CD4-positive, alpha-beta T cell treated with Interleukin-1 beta for 1 hour (primary cell): ENCODE results near the gene ERG28.
A peak's percentile ranks its signal among the peaks of the same experiment; 100 is the strongest.
"Not testable (repeated sequence)": the region's sequence is repeated elsewhere in the genome, so short reads cannot be mapped to it uniquely, and the experiment has no call there.

Experiments
- DNase-seq, 2 donors: peaks; one replicate each; pipeline ENCODE4 v3.0.0-alpha.2; 2020 to 2022

The ERG28 gene

DNA sequence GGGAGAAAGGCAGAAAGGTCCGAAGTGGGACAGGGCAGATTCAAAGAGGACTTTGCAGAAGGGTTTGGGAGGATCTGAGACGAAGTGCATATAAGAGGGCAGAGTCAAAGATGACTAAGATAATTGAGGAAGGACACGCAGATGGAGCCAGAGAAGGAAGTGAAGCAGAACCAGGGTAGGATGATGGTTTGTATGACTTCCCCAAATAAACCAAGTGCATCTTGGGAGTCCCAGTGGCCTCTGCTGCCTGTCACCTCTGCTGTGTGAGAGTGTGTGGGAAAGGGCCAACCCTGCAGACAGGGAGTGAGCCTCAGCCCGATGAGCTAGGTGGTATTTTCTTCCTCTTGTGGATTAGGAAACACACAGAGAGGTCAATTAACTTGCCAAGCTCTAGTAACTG lies 45.5 kb downstream of the ERG28 start:
- DNase-seq = peak; percentile 18 to 69

DNA sequence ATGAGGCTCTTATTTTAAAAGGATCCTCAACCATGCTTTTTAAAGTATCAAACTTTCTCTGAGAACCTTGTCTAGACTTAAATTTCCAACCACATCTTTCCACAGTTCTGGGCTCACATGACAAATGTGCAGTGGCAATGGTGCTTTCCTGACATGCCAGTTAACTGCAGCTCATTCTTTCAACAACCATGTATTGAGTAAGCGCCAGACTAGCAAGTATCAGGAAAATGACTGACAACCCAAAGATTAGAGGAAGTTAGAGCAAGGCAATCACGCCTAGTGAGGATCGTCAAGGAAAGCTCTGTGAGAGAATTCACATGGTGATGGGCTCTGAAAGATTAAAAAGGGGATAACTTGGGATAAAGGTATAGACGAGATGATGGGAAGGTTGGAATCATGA lies 46.5 kb downstream of the ERG28 start:
- DNase-seq = peak in 1 of 2 donors; percentile 48

DNA sequence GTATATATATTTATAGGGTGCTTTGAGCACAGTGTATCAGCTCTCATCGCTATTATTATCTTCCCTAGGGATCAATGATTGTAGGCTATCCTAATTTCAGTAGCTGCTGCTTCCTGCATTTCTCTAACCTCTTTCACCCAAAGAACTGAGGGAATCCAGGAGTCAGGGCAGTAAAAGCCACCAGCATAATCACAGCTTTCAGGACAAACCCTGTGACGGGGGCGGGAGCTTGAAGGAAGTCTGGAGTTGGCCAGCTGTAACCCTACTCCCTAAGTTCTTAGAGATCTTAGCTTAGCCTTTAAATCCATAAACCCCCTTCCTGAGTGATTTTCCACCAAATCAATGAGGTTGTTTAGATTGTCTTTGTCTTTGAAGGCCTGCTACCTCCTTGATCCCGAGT lies 48.5 kb downstream of the ERG28 start:
- no peak for DNase-seq

DNA sequence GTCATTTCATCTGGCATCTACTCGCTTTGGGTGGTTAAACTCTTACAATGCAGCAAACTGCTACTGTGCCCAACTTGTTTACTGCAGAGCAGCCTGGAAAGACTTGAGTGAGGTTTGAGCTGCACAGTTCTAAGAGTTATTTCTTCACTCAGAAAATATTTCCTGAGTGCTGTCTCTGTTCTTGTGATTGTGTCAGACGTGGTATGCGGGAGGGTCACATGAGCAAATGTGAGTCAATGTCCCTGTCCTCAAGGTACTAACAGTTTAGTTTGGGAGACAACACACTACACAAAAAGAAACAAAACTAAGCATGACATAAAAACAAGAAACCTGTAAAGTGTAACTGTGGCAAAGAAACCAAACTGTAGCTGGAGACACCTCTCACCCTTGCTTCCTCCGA lies 49.8 kb downstream of the ERG28 start:
- DNase-seq = no peak

DNA sequence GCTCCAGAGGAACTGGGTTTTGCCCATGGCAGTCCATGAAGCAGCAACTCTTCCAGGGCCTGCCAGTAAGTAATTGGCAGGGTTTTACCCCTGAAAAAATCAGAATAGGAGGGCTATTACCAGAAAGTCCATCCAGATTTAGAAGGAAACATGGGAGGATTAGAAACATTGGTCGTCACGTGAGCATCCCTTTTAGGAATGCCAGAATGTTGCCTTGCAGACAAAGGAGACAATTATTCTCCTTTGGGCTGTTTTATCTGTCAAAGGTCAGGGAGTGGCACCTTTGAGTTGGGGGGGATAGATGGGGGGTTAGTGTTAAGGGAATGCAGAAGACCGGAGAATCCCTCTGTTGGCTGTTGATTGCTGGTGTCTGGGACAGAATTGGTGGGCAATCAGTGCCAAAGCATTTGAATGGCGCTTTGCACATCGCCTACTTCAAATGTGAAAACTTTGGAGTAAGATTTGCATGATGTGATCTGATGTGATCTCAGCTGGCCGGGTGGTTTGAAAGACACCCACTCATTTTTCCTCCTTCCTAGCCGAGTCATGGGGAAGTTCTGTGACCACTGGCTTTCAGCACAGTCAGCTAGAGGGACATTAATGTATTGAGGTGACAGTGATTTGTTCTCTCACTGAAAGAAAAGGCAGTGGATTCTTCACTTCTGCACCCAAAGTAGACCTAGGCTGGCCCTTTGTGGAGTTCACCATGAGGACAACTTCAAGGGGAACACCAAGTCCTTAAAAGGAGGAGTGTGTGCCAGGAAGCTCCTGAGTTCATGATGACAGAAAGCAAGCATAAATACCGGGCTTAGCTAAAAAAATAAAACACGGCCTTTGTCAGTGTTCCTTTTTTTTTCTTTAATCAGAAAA lies 50.8 kb downstream of the ERG28 start:
- peak in 1 of 2 donors; percentile 31 for DNase-seq

DNA sequence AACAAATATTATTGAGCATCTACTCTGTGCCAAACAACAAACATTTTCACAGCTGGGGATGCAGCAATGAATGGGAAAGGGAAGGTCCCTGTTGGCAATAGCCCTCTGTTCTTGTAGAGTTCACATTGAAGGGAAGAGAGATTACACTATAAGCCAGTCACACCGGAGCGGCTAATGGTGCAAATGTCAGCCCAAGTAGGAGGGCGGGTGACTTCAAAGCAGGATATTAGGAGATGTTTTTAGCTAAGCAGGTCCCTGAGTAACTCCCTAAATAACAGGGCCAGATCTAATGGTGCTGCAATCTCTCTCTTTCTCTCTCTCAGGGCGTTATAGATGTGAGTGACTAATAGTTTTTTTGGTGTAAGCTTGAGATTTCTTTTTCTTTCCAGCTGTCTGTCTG lies 51.6 kb downstream of the ERG28 start:
- no peak for DNase-seq

DNA sequence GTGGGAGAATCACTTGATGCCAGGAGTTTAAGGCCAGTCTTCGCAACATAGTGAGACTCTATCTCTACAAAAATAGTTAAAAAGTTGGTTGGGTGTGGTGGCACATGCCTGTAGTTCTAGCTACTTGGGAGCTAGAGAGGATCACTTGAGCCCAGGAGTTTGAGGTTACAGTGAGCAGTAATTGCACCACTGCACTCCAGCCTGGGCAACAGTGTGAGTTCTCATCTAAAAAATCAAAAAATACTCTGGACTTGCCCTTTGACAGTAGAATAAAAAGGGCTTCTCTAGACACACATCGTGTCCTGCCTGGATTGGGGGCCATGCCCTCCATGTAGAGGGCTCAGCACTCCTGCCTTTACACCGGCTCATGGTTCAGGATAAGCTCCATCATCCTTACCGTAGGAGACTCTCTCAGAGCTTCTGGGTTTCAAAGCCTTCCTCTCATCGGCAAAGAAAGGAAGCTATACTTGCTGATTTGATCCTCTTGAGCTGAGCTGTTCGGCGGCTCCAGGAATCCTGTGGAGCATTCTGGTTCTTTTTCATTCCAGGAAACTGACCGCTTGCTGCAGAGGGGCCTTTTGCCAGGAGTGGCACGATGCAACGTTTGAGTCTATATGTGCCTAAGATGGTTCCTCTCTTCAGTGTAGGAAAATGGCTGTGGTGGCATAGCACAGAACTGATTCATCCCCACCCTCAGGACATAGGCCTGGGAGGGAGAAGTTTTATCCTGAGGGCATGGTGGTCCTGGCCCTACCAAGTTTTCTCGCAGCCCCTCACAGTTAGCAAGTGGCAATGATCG lies 52.6 kb downstream of the ERG28 start:
- DNase-seq = no peak

DNA sequence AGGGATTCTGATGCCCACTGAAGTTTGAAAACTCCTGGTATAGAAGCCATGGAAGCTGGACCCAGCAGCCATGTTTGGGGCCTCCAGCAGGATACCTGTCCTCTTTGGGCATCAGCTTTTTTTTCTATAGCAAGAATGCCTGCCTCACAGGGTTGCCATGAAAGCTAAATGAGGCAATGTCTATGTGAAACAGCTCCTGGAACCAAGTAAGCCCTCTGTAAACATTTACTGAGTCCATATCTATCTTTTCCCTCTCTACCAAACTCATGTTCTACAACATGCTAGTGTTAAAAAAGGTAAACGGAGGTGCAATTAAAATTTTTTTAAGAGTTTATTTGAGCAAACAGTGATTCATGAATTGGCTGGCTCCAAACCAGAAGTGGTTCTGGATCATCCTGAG lies 53.6 kb downstream of the ERG28 start:
- no peak for DNase-seq

DNA sequence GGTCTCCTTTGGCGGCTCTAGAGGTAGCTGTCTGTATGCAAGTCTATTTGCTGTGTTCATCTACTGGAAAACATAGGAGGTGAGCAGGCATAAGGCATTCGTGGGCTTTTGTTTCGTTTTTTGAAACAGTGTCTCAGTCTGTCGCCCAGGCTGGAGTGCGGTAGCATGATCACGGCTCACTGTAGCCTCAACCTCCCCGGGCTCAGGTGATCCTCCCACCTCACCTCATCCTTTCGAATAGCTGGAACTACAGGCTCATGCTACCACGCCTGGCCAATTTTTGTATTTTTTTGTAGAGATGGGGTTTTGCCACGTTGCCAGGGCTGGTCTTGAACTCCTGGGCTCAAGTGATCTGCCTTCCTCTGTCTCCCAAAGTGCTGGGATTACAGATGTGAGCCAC lies 54.8 kb downstream of the ERG28 start:
- DNase-seq = no peak

DNA sequence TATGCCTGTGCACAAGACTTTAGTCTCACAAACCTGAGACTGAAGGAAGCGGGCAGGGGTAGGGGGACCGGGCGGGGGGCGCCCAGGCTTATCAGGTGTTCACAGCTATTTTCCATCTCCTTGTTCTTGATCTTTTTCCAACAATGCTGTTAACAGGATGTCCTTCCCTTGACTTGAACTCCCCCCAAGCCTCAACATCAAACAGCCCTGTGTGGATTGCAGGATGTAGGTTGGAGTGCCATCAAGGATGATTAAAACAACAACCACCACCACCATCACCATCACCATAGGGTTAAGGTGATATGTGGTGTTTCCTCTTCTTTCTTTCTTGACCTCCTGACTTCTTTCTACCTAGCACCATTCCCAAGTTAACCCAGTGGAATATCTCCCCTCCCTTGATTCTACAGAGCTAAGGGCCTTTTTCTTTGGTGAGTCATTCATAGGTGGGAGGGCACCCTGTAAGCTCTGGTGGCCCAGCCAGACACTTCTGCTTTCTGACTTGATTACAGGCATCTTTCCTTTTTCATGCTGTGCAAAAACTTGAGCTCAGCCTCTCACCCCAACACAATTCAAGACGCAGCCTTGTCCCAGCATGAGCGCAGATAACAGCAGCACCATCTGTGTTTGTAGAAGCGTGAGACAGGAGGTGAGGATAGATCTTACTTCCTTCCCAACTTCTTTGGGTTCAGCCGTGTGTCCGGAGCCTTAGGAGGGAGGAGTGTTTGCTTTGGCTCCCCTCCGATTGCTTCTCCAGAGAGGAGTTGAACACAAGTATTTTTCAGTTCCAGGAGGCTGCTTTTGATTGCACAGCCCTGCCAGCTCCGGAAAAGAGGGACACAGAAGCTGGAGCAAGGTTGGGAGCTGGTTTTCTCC lies 55.5 kb downstream of the ERG28 start:
- peak in 1 of 2 donors; percentile 17 for DNase-seq

DNA sequence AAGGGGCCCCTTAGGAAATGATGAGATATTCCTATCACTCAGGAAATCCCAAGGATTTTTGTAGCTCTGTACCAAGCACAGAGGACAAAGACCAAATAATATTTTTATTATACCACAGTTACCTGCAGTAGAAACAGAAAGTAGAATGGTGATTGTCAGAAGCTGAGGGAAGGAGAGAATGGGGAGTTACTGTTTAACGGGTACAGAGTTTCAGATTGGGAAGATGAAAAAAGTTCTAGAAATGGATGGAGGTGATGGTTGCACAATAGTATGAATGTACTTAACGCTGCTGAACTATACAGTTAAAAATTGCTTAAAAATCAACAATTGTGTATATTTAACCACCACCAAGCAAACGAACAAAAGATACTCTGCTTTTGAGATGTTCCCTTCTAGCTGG lies 58.2 kb downstream of the ERG28 start:
- no peak for DNase-seq

DNA sequence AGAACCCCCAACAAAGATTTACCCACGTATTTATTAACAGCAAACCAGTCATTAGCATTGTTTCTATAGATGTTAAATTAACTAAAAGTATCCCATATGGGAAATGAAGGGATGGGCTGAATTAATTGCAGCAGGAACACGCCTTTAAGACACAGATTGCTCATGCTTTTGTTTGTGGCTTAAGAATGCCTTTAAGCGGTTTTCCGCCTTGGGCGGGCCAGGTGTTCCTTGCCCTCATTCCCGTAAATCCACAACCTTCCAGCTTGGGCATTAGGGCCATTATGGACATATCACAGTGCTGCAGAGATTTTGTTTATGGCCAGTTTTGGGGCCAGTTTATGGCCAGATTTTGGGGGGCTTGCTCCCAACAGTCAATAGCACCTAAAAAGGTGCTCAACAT lies 59.6 kb downstream of the ERG28 start:
- not testable (repeated sequence) for DNase-seq

DNA sequence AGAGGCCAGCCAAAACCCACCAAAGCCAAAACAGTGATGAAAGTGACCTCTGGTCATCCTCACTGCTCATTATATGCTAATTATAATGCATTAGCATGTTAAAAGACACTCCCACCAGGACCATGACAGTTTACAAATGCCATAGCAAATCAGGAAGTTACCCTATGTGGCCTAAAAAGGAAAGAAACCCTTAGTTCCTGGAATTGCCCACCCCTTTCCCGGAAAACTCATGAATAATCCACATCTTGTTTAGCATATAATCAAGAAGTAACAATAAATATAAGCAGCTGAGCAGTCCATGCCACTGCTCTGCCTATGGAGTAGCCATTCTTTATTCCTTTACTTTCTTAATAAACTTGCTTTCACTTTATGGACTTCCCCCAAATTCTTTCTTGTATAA lies 60.6 kb downstream of the ERG28 start:
- DNase-seq = not testable (repeated sequence)
